HG03439 (cell line): ENCODE results near the gene ARL6IP6.

ENCODE experiments used
- ATAC-seq: cut with Tn5 transposase; IDR thresholded peaks from one replicate; pipeline ENCODE4 v1.9.1; 2021; ENCODE audit warnings: mild to moderate bottlenecking, moderate library complexity; ENCODE audit not compliant: unreplicated experiment

ARL6IP6 gene

DNA sequence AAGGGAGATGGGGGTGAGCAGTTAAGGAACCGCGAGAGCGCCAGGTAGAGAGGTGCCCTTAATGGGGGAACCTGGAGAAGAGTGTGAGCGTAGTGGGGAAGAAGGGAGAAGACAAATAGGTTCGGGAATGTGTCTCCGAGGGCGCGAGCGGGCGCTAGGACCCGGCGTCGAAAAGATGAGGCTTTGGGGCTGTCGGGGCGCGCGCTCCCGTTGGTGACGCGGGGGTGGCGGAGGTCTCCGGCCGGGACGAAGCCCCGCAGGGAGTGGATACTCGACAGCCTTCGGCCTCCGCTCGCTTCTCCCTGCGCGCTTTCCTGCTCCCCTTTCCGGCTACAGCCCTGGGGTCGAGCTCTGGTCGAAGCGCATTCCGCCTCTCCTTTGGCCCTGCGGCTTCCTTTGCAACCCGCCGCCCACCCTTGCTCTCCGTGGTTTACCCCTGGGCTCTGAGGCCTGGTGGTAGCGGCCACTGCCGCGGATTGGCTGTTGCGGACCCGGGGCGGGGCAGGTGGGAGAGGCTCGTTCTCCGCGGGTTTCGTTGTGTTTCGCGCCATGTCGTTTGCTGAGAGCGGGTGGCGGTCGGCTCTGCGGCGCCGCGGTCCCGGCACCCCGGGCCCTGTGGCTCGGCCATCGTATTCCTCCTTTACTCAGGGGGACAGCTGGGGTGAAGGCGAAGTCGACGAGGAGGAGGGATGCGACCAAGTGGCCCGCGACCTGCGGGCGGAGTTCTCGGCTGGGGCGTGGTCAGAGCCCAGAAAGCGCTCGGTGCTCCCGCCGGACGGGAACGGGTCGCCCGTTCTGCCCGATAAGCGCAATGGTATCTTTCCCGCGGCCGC is at the start of gene ARL6IP6:
Gene ARL6IP6, plus strand, starts transcription at position 545 of the 833 bp plus-strand sequence. Its CDS starts 5 bp downstream, at position 550.
- ATAC-seq: peak; percentile 71

DNA sequence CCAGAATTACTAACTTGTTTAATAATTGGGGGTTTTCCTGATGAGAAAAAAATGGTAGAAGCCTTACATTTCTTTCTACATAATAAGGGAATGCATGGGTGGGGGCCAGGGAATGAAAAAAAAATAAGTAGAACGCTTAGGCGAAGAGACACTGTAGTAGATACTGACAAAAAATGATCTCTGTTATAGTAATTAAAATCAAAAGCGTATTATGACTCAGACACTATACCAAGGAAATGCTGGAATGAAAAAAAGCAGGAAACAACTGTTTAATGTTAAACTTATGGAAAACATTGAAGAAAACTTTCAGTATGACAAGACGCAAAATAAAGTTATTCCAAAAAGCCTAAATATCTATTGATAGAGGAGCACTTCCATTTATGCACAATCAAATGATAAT is 44.1 kb upstream of the ARL6IP6 start:
- ATAC-seq: no peak

DNA sequence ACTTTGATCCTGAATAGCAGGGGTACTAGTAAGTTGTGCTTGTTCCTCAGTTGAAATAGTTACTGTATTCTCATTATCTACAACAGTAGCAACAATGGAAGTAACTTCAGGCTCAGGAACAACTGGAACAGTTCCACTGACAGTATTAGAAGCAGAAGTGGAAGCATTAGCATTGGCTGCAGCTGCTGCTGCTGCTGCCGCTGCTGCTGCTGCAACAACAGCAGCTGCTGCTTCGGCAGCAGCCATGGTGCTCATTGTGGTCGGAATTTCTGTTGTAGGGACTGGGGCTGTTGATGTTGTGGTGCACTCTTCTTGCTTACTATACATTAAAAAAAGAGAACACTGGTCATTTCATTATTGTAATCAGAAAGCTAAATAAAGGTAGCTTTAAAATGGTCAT is 42.0 kb upstream of the ARL6IP6 start:
- no peak for ATAC-seq

DNA sequence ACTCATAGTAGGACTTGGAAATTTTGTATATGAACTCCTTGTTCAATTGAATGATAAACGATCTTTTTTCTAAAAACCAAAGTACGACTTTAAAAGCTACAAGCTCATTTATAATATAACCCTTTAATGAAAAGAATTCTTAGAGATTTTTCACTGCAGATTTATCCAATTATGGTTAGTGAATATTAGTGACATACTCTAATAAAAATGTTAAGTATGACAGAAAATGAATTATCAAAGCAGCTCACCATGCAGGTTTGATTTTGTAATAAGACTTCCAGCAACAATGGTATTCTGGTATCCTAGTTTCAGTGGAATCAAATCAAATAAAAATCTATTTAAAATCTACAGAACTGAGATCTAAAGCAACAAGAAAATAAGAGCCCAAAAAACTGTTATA is 39.6 kb upstream of the ARL6IP6 start:
- no peak for ATAC-seq

DNA sequence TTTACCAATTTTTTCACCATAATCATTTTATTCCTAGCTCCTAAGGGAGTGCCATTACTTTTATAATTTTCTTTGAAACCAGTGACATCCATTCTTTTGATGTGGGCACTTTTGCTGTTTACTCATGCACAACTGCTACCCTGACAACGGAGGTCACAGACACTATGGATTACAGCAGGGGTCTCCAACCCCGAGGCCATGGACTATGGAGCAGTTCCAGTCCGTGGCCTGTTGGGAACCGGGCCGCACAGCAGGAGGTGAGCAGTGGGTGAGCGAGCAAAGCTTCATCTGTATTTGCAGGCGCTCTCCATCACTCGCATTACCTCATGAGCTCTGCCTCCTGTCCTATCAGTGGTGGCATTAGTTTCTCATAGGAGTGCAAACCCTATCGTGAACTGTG is 35.8 kb upstream of the ARL6IP6 start:
- no peak for ATAC-seq

DNA sequence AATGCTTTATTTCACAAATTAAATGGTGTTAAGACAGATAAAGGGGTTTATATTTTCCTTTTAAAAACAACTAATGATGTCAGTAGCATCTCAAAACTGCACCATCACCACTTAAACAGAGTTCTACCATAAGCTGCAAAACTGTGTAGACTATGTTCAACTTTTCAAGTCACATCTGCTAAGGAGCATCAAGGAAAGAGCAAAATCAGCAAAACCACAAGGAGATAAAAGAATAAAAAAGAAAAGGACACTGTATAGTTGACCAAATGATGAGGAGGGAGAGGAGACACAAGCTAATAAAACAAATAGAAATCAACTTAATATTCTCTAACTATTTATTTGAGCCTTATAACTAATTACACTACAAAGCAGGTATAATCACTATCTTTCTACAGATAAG is 35.0 kb upstream of the ARL6IP6 start:
- ATAC-seq: no peak

DNA sequence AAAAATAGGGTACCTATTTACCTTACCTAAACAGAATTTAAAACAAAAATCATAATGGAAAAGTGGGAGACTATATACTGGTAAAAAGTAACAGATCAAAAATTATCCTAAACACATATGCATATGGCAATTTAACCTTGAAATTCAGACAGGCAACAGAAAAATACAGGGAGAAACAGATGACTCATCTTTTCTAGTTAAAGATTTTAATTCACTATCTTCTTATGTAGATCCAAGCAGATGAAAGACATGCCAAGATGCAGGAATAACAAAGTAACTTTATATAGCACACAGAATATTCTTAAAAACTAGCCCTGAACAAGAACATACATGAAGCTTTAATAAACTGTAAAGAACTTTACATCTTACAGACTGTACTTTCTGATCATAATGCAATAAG is 32.1 kb upstream of the ARL6IP6 start:
- ATAC-seq: no peak

DNA sequence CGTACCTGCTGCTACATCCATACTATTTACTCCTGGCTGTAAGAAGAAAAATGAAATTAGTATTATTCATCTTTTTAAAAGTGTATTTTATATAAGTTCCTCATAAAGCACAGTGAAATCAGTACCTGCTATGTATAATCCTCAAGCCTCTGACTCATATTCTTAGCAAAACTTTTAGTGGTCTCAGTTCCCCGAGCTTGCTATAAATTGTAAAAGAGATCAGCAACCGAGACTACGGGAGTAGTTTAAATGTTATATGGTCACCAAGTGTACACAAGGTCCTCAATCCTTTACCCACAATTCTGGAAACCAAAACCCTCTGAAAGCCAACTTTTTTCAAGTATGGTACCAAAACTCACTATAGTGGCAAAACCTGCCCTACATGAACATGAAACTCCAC is 25.4 kb upstream of the ARL6IP6 start:
- ATAC-seq: peak; percentile 86

DNA sequence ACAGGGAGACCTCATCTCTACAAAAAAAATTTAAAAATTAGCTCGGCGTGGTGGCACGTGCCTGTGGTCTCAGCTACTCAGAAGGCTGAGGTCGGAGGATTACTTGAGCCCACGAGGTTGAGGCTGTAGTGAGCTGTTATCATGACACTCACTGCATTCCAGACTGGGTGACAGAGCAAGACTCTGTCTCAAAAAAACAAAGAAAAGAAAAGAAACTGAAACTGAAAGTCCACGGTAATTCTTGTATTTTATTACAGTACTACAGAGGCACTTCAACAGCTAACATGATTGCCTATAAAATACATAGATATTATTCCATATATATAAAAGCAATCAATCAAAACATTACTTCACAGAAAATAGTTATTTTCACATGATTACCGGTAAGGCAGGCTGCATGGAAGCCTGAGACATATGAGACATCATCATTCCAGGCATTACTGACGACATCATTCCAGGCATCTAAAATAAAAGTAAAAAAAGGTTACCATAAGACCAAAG is 24.2 kb upstream of the ARL6IP6 start:
- ATAC-seq: no peak

DNA sequence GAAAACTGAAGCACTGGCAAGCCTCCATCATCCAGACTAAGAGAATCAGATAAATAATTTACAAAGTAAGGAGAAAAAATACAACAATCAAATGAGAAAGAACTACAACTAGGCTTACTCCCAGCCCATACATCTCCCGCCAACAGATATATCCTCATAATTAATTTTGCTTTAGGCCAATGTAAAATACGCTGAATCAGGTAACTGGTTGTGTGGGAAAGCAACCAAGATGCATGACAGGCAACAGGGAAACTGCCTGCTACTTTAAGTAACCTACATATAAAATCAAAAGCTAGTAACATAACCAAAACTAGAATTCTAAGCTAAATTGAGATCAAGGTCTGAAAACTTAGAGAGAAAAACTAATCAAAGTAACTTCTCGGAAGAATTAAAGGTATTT is 22.7 kb upstream of the ARL6IP6 start:
- no peak for ATAC-seq

DNA sequence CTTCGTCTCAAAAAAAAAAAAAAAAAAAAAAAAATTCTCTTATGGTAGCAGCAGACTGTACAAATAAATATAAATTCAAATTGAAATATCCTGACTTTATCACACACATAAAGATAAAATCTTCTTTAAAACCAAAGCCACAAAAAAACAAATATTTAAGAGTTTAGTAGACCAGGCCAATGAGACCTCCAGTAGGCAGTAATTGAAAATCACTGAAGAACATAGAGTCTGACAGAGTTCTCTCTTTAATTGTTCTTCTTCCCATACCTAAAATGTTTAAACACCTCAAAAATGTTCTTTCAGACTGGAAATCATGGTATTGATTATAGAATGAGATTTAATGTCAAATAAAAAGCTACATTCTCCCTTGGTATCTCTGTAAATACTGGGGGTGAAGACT is 21.9 kb upstream of the ARL6IP6 start:
- ATAC-seq: no peak

DNA sequence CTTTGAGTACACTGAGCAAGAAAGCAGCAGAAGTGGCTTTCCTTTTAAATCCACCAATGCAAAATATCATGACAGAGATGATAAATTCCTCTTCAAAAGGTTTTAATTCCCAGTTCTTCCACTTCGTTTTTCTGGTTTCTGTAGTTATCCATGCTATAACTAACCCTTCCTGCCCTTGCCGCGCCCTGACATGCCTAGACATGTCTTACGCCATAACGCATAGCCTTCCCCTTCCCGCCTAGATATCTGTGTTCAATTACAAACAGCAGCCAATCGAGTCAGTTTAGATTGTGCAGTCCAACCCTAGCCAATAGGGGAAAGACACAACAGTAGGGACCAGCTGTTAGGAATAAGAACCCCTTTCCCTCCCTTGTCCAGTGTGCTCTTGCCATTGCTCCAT is 17.2 kb upstream of the ARL6IP6 start:
- no peak for ATAC-seq

DNA sequence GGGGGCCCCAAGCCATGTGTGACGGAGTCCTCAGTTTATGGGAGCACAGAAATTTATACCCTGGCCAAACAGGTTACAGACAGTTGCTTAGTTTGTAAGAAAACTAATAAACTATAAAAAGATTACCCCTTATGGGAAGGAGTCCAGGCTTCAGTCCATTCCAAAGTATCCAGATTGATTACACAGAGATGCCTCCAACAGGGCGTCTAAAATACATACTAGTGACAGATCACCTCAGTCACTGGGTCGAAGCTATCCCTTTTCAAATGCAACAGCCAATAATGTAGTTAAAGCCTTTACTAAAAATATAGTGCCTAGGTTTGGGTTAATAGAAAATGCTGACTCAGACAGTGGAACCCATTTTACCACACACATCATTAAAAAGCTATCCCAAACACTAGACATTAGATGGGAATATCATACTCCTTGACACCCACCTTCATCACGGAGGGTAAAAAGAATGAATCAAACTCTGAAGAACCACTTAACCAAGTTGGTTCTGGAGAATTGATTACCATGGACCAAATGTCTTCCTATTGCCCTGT is 11.9 kb upstream of the ARL6IP6 start:
- ATAC-seq: no peak

DNA sequence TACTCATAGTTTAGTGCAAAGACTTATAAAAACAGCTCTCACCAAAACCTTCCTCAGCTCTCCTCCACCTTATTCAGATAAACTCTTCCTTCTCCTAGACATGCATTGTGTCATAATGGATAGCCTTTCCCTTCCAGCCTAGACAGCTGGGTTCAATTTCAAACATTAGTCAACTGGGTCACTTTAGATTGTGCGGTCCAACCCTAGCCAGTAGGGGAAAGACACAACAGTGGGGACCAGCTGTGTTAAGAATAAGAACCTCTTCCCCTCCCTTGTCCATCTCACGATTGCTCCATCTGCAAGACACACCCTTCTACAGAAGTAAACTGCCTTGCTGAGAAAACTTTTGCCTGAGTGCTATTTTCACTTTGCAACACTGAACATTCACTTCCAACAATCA is 9.7 kb upstream of the ARL6IP6 start:
- ATAC-seq: no peak

DNA sequence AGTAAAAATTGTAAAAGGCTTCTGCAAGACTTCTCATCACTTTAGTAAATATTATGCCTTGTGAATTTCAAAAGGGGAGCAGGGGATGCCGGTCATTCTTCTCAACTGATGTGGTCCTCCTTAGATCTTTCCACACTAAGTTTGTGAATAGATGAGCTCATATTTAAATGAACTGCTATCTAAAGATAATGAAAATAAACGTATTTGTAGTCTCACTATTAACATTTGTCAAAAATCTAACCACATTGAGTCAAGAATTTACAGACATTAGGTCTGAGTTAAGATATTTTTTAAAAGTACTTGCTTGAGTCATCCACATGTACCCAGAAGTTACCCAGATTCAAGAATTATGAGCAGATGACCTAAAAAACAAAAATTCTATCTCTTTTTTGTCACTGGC is 7.7 kb upstream of the ARL6IP6 start:
- no peak for ATAC-seq

DNA sequence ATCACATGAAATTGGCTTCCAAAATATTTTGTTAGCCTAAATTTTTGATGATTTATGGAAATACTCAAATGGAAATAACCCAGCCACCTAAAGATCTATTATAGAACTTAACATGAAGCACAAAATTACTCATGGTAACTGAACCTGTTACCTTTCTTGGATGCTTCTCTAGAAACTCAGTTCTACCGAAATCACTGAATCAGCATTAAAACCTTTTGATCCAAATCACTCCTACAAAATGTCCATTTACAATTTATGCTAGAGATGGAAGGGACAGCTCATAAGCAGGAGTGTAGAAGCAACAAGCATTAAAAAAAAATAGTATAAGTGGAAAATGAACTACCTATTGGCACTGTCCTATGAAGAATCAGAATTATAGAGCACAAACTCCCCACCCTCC is 3.3 kb upstream of the ARL6IP6 start:
- ATAC-seq: no peak

DNA sequence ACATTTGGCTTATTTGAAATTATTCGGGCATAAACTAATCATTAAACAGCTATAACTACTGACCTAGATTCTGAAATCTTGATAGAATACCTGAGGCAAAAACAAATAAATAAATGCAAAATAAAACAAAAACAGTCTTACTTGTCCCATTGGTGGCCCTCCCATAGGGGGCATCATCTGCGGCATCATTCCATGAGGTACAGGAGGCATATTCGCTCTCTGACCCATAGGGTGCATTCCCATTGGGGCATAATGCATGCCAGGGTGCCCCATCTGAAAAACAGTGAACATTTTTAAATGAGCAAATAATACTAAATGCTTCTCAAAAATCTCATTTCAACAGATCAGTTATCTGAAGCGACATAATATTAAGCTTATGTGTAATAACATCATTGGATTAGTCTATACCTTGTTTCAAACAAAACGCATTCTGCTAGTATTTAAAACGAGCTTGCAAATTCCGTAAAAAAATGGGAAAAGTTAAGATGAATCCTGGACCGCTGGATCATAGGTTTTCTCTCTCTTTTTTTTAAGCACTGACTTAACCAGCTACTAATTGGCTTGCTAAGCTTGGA is 2.5 kb upstream of the ARL6IP6 start:
- no peak for ATAC-seq

DNA sequence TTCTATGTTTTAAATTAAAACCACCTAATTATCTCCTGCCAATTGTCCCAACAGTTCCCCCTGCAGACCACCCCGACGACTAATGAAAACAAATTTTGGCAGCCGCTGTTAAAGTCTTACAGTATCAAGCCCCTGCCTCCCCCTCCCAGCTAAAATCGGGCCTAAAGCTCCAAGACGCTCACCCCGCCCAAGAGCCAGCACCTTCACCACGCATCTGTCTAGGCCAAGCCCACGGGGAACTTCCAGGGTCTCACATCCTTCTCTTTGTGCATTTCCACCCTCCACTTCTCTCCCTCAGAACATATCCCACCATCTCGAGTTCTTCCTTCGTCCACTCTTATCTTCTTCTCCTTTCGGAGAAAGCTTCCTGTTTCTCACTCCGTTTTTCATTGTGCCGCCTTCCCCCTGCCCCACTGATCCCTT is 1.6 kb upstream of the ARL6IP6 start:
- ATAC-seq: no peak

DNA sequence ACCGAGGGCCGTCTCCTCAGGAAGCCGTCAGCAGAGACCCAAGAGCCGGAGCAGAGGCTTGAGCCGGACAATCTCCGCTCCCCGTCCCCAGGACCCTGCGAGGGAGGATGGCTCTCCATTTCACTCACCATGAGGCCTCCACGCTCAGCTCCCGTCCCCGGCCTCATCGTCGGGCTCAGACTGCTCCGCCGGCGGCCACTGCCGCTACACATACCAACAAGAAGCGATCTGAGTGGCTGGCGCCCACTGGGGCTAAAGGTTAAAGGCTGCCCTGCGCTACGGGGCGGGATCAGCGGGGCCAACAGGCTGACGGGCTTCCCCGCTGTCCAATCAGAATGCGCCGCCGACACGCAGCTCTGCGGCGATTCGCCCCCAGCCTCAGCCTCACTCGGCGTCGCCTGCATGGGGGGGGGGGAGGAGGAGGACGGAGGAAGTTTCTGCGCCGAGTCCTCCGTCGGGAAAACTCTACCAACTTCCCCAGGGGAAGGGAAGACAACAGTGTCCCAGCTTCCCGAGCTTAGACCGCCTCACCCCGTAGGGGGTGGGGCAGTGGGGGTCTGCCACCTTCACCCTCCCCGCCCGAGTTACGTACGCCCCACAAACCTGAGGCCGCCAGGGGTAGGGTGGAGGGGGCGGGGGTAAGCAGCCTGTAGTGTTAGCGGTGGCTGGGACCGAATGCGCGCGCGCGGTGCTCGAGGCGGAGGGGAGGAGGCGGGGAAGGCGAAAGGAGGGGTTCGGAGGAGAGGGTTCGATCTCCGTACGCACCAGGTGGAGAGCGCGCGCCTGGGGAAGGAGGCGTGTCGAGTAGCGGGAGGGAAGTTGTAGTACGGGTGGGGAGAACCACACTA is 968 bp upstream of the ARL6IP6 start, which contains the start of gene PRPF40A:
Gene PRPF40A, minus strand, starts transcription at position 234 of the 848 bp plus-strand sequence. Its CDS starts 22 bp downstream, at position 212.
- peak; percentile 68 for ATAC-seq

DNA sequence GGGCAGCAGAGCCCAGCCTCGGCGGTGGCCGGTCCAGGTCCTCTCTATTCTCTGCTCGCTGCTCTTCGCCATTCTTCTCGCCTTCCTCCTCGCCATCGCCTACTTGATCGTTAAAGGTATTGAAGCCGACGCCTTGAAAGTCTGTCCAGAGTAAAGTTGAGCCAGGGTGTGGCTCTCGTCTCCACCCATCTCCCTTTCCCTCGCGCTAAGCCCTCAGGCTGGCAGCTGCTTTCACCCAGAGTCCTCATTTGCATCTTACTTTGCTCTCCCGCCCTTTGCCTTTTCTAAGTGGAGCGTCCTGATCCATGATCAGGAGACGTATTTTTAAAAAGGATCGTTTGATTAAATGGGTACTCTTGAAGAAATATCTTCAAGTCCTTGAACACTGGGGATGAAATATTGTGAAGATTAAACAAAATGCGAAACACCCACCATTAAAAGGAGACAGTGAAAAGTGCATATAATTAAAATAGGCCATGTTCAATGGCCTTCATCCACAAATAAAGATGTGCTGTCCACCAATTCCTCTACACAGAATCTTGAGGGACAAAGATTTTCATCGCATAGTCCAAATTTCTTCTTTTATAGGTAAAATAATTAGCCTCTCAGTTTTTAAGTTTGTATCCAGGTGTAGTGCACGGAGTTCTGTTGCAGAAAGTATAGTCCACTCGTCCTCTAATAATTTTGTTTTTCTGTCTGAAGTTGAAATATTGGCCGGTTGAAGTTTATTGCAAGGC is 657 bp downstream of the ARL6IP6 start:
- ATAC-seq: peak; percentile 28
